ENCODE data around the gene CCDC50. TPM values are rescaled to one million over a fixed set of nuclear protein-coding genes. Genes with fewer than 3 reads are reported as not detected.
A peak's percentile ranks its signal among the peaks of the same experiment; 100 is the strongest.

Gene CCDC50
- polyA plus RNA-seq, 1 donor (not counting 4 experiments of a cell fraction or from before 2014, with no cell fraction given) = 54.8 TPM

GRCh38 chr3:191356631-191357439, 27.6 kb downstream of the CCDC50 start:
- no peaks in the 10 kb centered on the region for H4K20me1 ChIP-seq (ENCODE audit: control insufficient read depth, extremely low read depth, insufficient read depth, low read length)
- peaks cover 46% of the 10 kb centered on the region for H3K79me2 ChIP-seq (ENCODE audit: control insufficient read depth, insufficient read depth, low read length)
- FAIRE-seq = peak; percentile 96
- peak overlapping the region in 2 of 3 experiments; percentile 39 to 61 for H3K4me3 ChIP-seq (ENCODE audit: control insufficient read depth in 2 of 3, extremely low read depth in 1 of 3, insufficient read depth in 2 of 3, low read depth in 1 of 3, low read length in 3 of 3)
- H3K4me1 ChIP-seq (ENCODE audit: control insufficient read depth, extremely low read depth, insufficient read depth, low read length) = peaks cover 68% of the 10 kb centered on the region
- peaks cover 0 to 3% of the 10 kb centered on the region in 2 experiments for H3K36me3 ChIP-seq (ENCODE audit: control insufficient read depth in 2 of 2, extremely low read depth in 1 of 2, insufficient read depth in 2 of 2, low read length in 2 of 2)
- peak overlapping the region; percentile 20 for H2AFZ ChIP-seq (ENCODE audit: control insufficient read depth, low read length)
- TF ChIP-seq EZH2 (IDR thresholded peaks at IDR 0.05; ENCODE audit: low read length) (no peak), CTCF (optimal IDR thresholded peaks at IDR 0.05 in 1 of 3, IDR thresholded peaks at IDR 0.05 in 1 of 3, conservative IDR thresholded peaks at IDR 0.05 in 1 of 3; ENCODE audit: extremely low read depth in 1 of 3, insufficient read depth in 2 of 3, low read length in 3 of 3) (no peak)
- H3K9ac ChIP-seq (ENCODE audit: control insufficient read depth, extremely low read depth, insufficient read depth, low read length) = peak overlapping the region; percentile 56
- no peaks in the 10 kb centered on the region for H3K9me3 ChIP-seq (ENCODE audit: control insufficient read depth, low read depth, low read length)
- no peaks in the 10 kb centered on the region for H3K9me1 ChIP-seq (ENCODE audit: control insufficient read depth, extremely low read depth, insufficient read depth, low read length)
- H3K27me3 ChIP-seq (ENCODE audit: control insufficient read depth, extremely low read depth, insufficient read depth, low read length) = no peaks in the 10 kb centered on the region
- dilution Hi-C loops (cut with MboI; ENCODE audit: extremely low pct_ligation_motif_present, low sequenced_read_pairs) = no loop called here
- H3K27ac ChIP-seq (ENCODE audit: control insufficient read depth, insufficient read depth, low read length) = peak overlapping the region; percentile 80
- peak overlapping the region; percentile 70 for H3K4me2 ChIP-seq (ENCODE audit: control insufficient read depth, extremely low read depth, insufficient read depth, low read depth, low read length)
- DNase-seq (ENCODE audit: low read depth, low spot score) = peak; percentile 67

GRCh38 chr3:191357909-191358308, 28.7 kb downstream of the CCDC50 start:
- H3K4me1 ChIP-seq (ENCODE audit: control insufficient read depth, extremely low read depth, insufficient read depth, low read length) = peaks cover 68% of the 10 kb centered on the region
- peaks cover 35% of the 10 kb centered on the region for H3K79me2 ChIP-seq (ENCODE audit: control insufficient read depth, insufficient read depth, low read length)
- no peak overlapping the region for H3K4me2 ChIP-seq (ENCODE audit: control insufficient read depth, extremely low read depth, insufficient read depth, low read depth, low read length)
- no peak for DNase-seq (ENCODE audit: low read depth, low spot score)
- H3K9me1 ChIP-seq (ENCODE audit: control insufficient read depth, extremely low read depth, insufficient read depth, low read length) = no peaks in the 10 kb centered on the region
- no peak overlapping the region for H3K9ac ChIP-seq (ENCODE audit: control insufficient read depth, extremely low read depth, insufficient read depth, low read length)
- peak; percentile 39 for FAIRE-seq
- peaks cover 3 to 4% of the 10 kb centered on the region in 2 experiments for H3K36me3 ChIP-seq (ENCODE audit: control insufficient read depth in 2 of 2, extremely low read depth in 1 of 2, insufficient read depth in 2 of 2, low read length in 2 of 2)
- dilution Hi-C loops (cut with MboI; ENCODE audit: extremely low pct_ligation_motif_present, low sequenced_read_pairs) = no loop called here
- no peaks in the 10 kb centered on the region for H4K20me1 ChIP-seq (ENCODE audit: control insufficient read depth, extremely low read depth, insufficient read depth, low read length)
- peak overlapping the region; percentile 80 for H3K27ac ChIP-seq (ENCODE audit: control insufficient read depth, insufficient read depth, low read length)
- H3K9me3 ChIP-seq (ENCODE audit: control insufficient read depth, low read depth, low read length) = no peaks in the 10 kb centered on the region
- no peak overlapping the region for H2AFZ ChIP-seq (ENCODE audit: control insufficient read depth, low read length)
- no peak overlapping the region for H3K4me3 ChIP-seq (ENCODE audit: control insufficient read depth in 2 of 3, extremely low read depth in 1 of 3, insufficient read depth in 2 of 3, low read depth in 1 of 3, low read length in 3 of 3)
- no peaks in the 10 kb centered on the region for H3K27me3 ChIP-seq (ENCODE audit: control insufficient read depth, extremely low read depth, insufficient read depth, low read length)
- no peak for TF ChIP-seq EZH2 (IDR thresholded peaks at IDR 0.05; ENCODE audit: low read length)
- TF ChIP-seq CTCF (optimal IDR thresholded peaks at IDR 0.05 in 1 of 3, IDR thresholded peaks at IDR 0.05 in 1 of 3, conservative IDR thresholded peaks at IDR 0.05 in 1 of 3; ENCODE audit: extremely low read depth in 1 of 3, insufficient read depth in 2 of 3, low read length in 3 of 3) = no peak
